Measurements from ENCODE around the gene ING2. TPM values are rescaled to one million over a fixed set of nuclear protein-coding genes. Genes with fewer than 3 reads are reported as not detected.

ING2 gene
- total RNA-seq, 1 donor from 2014 or later, result 16.3 TPM

GRCh38 chr4:183495184-183495583, 9.7 kb upstream of the ING2 start:
- no peak for DNase-seq (ENCODE audit: low spot score in 2 of 2)

GRCh38 chr4:183499389-183499788, 5.5 kb upstream of the ING2 start:
- FAIRE-seq (no peak), DNase-seq (ENCODE audit: low spot score in 2 of 2) (no peak)

More at GRCh38 chr4:183495184-183495583, 9.7 kb upstream of the ING2 start:
- FAIRE-seq, result no peak

- no peak for DNase-seq (ENCODE audit: low spot score in 2 of 2)
- no peak for FAIRE-seq
Observed at GRCh38 chr4:183499801-183500200, 5.1 kb upstream of the ING2 start.

- FAIRE-seq (no peak), DNase-seq (ENCODE audit: low spot score in 2 of 2) (no peak)
Observed at GRCh38 chr4:183503497-183504063, 1.3 kb upstream of the ING2 start.

GRCh38 chr4:183504064-183504929, 561 bp upstream of the ING2 start:
- DNase-seq (ENCODE audit: low spot score in 2 of 2), result peak; percentile 88 to 94
- FAIRE-seq, result no peak

- peak; percentile 81 to 82 for DNase-seq (ENCODE audit: low spot score in 2 of 2)
- no peak for FAIRE-seq
Observed at GRCh38 chr4:183505611-183506388, 942 bp downstream of the ING2 start.

- no peak for FAIRE-seq
Observed at GRCh38 chr4:183506389-183506735, 1.5 kb downstream of the ING2 start.

GRCh38 chr4:183507925-183508696, 3.3 kb downstream of the ING2 start:
- FAIRE-seq, result no peak

More at GRCh38 chr4:183506389-183506735, 1.5 kb downstream of the ING2 start:
- DNase-seq (ENCODE audit: low spot score in 2 of 2), result no peak

GRCh38 chr4:183508697-183509335, 4.0 kb downstream of the ING2 start:
- FAIRE-seq (no peak), DNase-seq (ENCODE audit: low spot score in 2 of 2) (no peak)

More at GRCh38 chr4:183507925-183508696, 3.3 kb downstream of the ING2 start:
- DNase-seq (ENCODE audit: low spot score in 2 of 2), result no peak

- FAIRE-seq, result no peak
- no peak for DNase-seq (ENCODE audit: low spot score in 2 of 2)
Observed at GRCh38 chr4:183515411-183515810, 10.6 kb downstream of the ING2 start.

- FAIRE-seq, result no peak
Observed at GRCh38 chr4:183517194-183517593, 12.3 kb downstream of the ING2 start.

GRCh38 chr4:183517781-183518180, 12.9 kb downstream of the ING2 start:
- FAIRE-seq, result no peak

More at GRCh38 chr4:183517194-183517593, 12.3 kb downstream of the ING2 start:
- DNase-seq (ENCODE audit: low spot score in 2 of 2), result no peak

GRCh38 chr4:183522821-183523220, 18.0 kb downstream of the ING2 start:
- DNase-seq (ENCODE audit: low spot score in 2 of 2), result no peak
- no peak for FAIRE-seq

More at GRCh38 chr4:183517781-183518180, 12.9 kb downstream of the ING2 start:
- DNase-seq (ENCODE audit: low spot score in 2 of 2), result no peak

- DNase-seq (ENCODE audit: low spot score in 2 of 2) (no peak), FAIRE-seq (no peak)
Observed at GRCh38 chr4:183527326-183527725, 22.5 kb downstream of the ING2 start.

- FAIRE-seq (no peak), DNase-seq (ENCODE audit: low spot score in 2 of 2) (no peak)
Observed at GRCh38 chr4:183532821-183533220, 28.0 kb downstream of the ING2 start.

GRCh38 chr4:183533698-183534097, 28.8 kb downstream of the ING2 start:
- FAIRE-seq (no peak), DNase-seq (ENCODE audit: low spot score in 2 of 2) (no peak)

GRCh38 chr4:183540410-183541009, 35.7 kb downstream of the ING2 start:
- no peak for DNase-seq (ENCODE audit: low spot score in 2 of 2)
- no peak for FAIRE-seq

- DNase-seq (ENCODE audit: low spot score in 2 of 2), result no peak
- FAIRE-seq, result no peak
Observed at GRCh38 chr4:183541010-183541751, 36.3 kb downstream of the ING2 start.

- DNase-seq (ENCODE audit: low spot score in 2 of 2) (no peak), FAIRE-seq (no peak)
Observed at GRCh38 chr4:183541752-183542040, 36.8 kb downstream of the ING2 start.
